CD4-positive, alpha-beta T cell treated with Interleukin-21 for 1 hour (primary cell): ENCODE data around the gene SLCO3A1.
"Not testable (repeated sequence)": the region's sequence is repeated elsewhere in the genome, so short reads cannot be mapped to it uniquely, and the experiment has no call there.

Experiments
- DNase-seq: peaks from one replicate; pipeline ENCODE4 v3.0.0-alpha.2; 2020

SLCO3A1 gene

GRCh38 chr15:92170897-92171296 is 317.4 kb downstream of the SLCO3A1 start:
- DNase-seq, result no peak

GRCh38 chr15:92178911-92179310 is 325.4 kb downstream of the SLCO3A1 start:
- DNase-seq, result no peak

GRCh38 chr15:92184142-92184541 is 330.6 kb downstream of the SLCO3A1 start:
- no peak for DNase-seq

GRCh38 chr15:92184679-92185230 is 331.2 kb downstream of the SLCO3A1 start:
- DNase-seq, result no peak

- no peak for DNase-seq
These were observed 334.5 kb downstream of the SLCO3A1 start for GRCh38 chr15:92187975-92188374.

GRCh38 chr15:92189166-92189565 is 335.7 kb downstream of the SLCO3A1 start:
- DNase-seq, result no peak

GRCh38 chr15:92195241-92195640 is 341.7 kb downstream of the SLCO3A1 start:
- no peak for DNase-seq

GRCh38 chr15:92196342-92196741 is 342.8 kb downstream of the SLCO3A1 start:
- DNase-seq, result no peak

- no peak for DNase-seq
These were observed 344.2 kb downstream of the SLCO3A1 start for GRCh38 chr15:92197746-92198145.

GRCh38 chr15:92200891-92201290 is 347.4 kb downstream of the SLCO3A1 start:
- no peak for DNase-seq

GRCh38 chr15:92205255-92205739 is 351.8 kb downstream of the SLCO3A1 start:
- DNase-seq, result no peak

GRCh38 chr15:92207601-92208000 is 354.1 kb downstream of the SLCO3A1 start:
- not testable (repeated sequence) for DNase-seq
